Measurements from ENCODE around the gene EPHA3.

EPHA3 gene

DNA sequence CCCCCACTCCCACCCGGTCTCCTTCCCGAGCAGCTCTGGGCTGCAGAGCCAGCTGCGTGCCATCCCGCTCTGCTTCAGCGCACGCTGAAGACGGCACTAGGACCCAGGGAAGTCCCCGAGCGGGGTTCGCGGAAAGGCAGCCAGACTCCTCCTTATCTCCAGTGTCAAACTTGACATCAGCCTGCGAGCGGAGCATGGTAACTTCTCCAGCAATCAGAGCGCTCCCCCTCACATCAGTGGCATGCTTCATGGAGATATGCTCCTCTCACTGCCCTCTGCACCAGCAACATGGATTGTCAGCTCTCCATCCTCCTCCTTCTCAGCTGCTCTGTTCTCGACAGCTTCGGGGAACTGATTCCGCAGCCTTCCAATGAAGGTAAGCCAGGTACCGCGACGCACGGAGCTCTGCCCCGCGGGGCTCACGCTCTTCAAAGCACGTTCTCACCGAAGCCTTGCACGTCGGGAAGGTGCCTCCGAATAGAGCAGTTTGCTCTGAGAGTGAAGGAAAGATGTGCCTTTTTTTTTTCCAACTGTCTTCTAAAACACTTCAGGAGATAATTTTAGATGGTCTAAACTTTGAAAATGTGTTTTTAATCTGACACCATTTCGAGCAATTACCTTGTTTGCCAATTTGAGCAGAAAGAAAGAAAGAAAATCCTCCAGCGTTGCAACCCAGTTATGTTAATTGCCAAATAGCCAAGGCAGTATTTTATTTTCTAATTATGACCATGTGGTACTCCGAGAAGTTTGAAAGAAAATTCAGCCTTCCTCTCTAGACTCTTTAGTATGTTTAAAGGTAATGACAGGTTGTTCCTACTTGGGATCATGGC is at the start of gene EPHA3:
TSS of gene EPHA3 (plus strand) at position 161 of the 830 bp plus-strand sequence. CDS start at position 289, 128 bp downstream.
- peak in 1 of 2 experiments; percentile 89 for DNase-seq

- DNase-seq, result no peak
These were observed 49.0 kb upstream of the EPHA3 start for GRCh38 chr3:89058371-89058770.

- DNase-seq, result no peak
These were observed 48.1 kb upstream of the EPHA3 start for GRCh38 chr3:89059211-89059925.

GRCh38 chr3:89061259-89061658 is 46.2 kb upstream of the EPHA3 start:
- no peak for DNase-seq

DNA sequence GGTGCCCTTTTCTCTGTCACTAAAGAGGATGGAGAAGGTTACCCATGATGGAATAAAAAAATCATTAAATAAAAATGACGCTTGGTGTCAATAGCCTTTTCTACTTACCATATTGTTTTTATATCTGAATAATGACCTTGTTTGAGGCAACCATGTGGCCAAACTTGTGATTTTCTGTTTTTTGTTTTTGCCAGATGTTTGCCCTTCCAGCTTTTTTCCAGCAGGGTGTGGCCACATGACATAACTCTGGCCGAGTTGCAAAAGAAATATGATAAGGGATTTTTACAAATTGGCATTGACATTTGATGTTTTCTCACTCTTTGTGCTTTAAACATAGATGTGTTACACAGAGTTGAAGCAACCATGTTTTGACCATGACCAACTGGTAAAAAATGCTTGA is 39.7 kb upstream of the EPHA3 start:
- no peak for DNase-seq

DNA sequence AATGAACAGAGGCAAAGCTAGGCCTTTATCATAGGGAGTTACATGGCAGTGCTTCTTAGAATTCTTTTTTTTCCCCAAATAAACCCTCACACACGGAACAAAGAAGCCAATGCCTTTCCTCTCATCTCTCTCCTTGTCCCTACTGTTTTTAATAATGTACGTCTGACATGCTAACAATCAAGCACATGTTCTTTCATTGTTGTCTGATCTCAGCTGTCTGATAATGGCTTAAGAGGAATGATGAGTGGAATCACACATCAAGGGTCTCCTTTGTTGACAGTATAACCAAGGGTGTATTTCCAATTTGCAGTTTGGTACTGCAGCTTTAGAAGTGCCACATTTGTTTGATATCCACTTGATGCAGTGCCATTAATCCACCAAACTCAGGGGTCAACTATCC is 34.8 kb upstream of the EPHA3 start:
- no peak for DNase-seq

DNA sequence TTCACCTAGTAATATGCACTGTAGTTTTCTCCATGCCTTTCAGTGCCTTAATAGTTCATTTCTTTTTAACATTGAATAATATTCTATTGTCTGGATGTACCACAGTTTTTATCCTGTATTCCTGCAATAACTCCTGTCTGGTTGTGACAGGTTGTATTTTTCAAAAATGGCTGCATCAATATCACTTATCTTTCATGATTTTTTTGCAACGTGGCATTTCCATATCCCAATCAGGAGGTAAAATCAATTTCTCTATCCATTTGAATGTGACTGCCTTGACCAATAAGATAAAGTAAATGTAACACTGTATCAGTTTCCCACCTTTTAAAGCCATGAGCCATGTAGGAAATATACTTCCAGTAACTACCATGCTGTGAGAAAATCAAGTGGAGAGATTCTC is 27.5 kb upstream of the EPHA3 start:
- no peak for DNase-seq

- no peak for DNase-seq
These were observed 19.6 kb upstream of the EPHA3 start for GRCh38 chr3:89087851-89088250.

DNA sequence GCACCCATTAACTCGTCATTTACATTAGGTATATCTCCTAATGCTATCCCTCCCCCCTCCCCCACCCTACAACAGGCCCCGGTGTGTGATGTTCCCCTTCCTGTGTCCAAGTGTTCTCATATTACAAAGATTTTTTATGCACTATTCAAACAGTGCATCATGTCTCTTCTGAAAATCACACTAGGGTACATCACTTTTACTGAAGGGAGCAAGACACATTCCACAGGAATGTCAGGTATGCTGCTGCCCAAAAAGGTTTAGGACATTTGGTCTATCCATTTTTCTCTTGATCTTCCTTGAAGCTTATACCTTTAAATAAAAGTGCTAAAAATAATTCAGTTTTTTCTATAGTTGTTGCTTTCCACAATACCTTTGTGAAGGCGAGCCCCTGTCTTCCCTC is 9.2 kb upstream of the EPHA3 start:
- no peak for DNase-seq

GRCh38 chr3:89098964-89099585 is 8.3 kb upstream of the EPHA3 start:
- peak in 1 of 2 experiments; percentile 73 for DNase-seq

DNA sequence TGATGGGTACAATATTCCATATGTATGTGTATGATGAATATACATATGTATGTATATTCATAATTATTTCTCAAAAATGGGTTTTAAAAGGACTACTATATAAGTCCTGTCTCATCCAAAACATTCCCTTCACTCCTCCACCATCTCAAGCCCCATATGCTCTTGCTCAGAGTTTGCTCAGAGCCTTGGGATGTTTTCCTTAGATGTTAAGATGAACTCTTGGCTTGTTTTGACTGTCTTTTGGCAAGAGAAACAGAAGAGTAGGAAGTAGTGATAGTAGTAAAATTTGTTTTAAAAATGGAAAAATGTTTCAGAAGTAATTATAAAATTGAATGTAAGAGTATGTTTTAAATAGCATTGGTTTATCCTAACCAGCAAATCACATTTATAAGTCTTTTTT is 6.2 kb upstream of the EPHA3 start:
- peak in 1 of 2 experiments; percentile 45 for DNase-seq

GRCh38 chr3:89101921-89102320 is 5.5 kb upstream of the EPHA3 start:
- DNase-seq, result no peak

DNA sequence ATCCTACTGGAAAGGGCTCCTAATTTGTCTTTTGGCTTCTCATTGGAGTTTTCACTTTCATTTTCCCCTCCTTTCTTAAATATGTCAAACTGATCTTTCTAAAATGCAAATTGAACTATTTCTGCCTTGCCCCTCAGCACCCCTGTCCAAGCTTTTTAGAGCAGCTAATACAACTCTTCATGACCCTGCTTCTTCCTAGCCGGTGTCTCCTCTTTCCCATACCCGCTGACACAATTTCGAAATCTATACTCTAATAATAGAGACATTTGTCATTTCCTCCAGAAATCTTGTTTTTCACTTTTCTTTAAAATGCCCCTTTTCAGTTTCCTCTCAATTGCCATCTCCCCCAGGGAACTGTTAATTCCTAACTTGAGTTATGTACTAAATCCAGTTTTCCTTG is 2.9 kb upstream of the EPHA3 start:
- no peak for DNase-seq

DNA sequence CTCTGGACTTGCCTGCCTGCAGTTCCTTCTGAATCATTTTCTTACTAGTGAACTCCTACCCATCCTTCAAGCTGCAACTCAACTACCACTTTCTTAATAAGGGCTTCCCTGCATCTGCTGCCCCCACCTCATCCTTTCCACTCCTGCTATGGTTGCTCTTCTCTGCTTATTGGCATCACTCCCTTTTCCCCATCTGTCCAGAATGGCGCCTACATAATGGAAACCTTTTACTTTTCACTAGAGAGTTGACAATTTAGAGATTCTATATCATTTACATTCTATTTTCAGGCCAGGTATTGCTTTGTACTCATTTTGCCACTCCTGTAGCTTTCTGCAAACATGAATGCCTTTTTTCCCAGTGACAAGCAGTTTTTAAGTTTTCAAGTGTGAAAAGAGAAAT is 1.9 kb upstream of the EPHA3 start:
- peak in 1 of 2 experiments; percentile 67 for DNase-seq

- no peak for DNase-seq
These were observed 800 bp downstream of the EPHA3 start for GRCh38 chr3:89108291-89108550.

- no peak for DNase-seq
These were observed 5.9 kb downstream of the EPHA3 start for GRCh38 chr3:89113344-89113743.

DNA sequence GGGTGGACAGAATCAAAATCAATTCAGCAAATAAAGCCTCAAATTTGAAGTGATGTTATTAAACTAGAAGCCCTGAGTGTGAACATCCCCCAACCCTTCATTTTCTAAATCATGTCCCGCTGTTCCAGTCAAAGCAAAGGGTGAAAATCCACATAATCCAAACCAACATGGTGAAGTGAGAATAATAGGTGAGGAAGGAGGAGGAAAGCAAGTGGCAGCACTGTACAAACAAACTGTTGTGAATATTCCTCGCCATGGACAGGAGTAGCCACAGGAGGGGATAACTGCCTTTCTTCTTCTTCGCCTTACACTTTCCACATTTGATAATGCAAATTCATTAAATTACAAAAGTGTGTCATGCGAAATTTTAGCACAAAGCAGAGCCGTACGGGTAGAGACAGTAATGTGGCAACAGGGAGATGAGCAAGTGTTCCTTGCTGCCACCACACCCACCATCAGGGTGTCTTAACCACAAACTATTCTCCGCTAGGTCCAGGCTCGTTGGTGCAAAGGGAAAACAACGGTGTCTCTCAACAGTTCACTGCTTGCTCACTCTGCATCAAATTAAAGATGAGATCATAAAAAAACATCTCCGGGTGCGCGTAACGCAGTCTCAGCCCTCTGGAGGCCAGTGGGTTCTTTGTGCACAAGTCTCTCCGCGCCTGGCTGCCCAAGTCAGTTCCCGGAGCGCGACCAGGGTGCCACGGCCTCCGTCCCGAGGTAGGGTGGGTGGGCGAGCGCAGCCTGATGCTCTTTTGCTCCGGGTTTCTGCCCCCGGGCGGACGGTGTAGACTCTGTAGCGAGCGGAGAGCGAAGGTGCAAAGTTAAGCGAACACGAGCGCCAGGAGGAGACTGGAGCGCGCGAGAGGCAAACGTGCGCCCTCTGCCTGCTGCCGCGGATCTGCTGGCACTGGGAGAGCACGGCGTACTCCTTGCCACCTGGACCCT is 6.7 kb downstream of the EPHA3 start:
- DNase-seq, result peak in 1 of 2 experiments; percentile 68

DNA sequence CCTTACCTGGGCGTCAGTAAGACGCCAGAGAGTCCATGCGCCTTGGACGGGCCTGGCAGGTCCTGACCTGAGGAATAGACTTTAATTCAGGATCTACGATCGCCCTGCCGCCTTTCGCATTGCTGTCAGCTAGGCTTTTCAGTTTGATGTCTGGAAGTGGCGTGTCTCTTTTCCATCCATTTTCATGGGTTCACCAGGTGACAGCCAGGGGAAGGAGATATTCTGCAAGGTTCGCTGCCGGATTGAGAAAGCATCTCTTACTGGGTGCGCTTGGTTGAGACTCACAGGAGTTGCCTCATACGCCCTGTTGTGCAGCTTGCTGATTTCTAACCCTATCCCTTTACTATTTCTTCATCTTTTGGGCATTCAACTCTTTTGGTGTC is 7.4 kb downstream of the EPHA3 start:
- DNase-seq, result no peak

DNA sequence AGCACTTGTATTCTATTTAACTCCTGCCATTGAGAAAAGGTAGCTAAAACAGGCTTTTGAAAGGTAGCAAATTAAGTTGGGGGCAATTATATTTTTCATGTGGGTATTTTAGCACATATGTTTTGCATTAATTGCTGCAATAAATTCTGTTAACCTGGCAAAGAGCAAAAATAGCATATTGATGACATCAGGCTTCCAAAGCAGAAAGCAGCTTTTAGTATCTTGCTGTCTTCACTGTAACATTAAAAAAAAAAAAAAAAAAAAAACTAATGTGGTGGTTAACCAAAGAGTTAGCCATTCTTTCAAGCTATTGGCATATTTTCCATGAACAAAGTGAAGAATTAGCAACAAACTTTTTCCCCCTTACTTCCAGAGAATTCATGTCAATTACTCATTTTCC is 9.1 kb downstream of the EPHA3 start:
- peak in 1 of 2 experiments; percentile 44 for DNase-seq

GRCh38 chr3:89138048-89138447 is 30.6 kb downstream of the EPHA3 start:
- DNase-seq, result no peak

GRCh38 chr3:89139870-89140269 is 32.4 kb downstream of the EPHA3 start:
- DNase-seq, result no peak

- DNase-seq, result no peak
These were observed 36.7 kb downstream of the EPHA3 start for GRCh38 chr3:89144080-89144479.

DNA sequence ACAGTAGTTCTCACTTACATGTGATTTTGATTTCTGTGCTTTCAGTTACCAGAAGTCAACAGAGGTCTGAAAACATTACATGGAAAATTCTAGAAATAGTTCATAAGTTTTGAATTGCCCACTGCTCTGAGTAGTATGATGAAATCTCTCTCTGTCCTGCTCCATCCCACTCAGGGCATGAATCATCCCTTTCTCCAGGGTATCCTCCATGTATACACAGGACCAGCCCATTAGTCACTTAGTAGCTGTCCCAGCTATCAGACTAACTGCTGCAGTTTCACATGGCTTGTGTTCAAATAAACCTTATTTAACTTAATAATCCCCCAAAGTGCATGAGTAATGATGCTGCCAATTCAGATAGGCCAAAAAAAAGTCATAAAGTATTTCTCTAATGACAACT is 38.6 kb downstream of the EPHA3 start:
- DNase-seq, result peak in 1 of 2 experiments; percentile 24
